GM10847 (cell line): ENCODE data around the gene SLC39A13.

Source experiments
- POLR2A ChIP-seq: IDR thresholded peaks from 2 replicates; pipeline ENCODE4 v1.6.1; 2011; ENCODE audit not compliant: insufficient read length; ENCODE audit errors: extremely low read depth

SLC39A13 gene

GRCh38 chr11:47407746-47408590 lies at the start of gene SLC39A13:
Gene SLC39A13 (plus strand): TSS chr11:47408590. CDS start chr11:47410095, 1,505 bp downstream.
- TF ChIP-seq POLR2A = no peak

DNA sequence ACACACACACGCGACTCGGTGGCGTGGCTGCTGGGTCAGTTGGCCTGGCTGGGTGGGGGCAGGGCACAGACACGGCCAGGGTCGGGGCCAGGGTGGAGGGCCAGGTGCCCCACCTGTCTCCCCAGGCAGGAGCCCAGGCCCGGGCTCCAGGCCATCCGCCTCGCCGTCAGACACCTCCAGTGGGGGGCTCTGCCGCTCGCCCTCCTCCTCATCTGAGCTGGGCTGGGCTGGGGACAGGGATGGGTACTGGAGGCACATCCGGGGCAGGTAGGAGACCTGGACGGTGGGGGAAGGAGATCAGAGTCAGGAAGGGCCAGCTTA lies 49.7 kb upstream of the SLC39A13 start:
- TF ChIP-seq POLR2A = no peak

DNA sequence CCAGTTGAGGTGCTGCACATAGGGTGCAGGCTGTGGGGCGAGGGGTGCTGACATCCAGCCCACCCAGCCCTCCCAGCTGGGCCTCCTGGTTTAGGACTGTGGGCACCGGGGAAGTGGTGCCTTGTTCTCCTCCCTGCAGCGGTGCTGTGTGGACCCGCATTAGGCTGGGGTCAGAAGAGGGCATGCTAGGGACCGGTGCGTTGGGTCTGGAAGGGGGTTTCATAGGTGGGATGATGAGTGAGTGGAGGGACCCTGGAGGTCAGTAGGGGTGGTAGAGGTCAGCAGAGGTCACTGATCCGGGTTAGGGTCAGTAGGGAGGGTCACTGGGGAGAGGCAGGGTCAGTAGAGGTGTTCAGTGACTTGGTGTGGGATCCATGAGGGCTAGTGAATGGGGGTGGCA lies 49.2 kb upstream of the SLC39A13 start:
- no peak for TF ChIP-seq POLR2A

DNA sequence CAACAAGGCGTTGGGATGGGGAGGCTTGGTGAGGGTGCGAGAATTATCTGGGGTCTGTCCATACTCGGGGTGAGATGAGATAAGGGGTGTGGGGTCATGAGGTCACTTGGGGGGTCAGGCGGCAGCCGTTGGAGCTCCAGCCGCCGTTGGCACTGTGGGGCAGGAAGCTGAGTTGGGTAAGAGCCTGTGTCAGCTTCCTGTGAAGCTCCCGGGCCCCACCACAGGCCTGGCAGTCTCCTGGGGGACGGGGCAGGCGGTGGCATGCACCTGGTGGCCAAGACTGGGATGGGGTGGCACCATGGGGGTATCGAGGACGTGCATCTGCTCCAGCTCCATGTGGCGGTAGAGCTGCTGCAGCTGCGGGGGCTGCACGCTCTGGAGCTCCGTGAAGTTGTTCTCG lies 48.8 kb upstream of the SLC39A13 start:
- no peak for TF ChIP-seq POLR2A

DNA sequence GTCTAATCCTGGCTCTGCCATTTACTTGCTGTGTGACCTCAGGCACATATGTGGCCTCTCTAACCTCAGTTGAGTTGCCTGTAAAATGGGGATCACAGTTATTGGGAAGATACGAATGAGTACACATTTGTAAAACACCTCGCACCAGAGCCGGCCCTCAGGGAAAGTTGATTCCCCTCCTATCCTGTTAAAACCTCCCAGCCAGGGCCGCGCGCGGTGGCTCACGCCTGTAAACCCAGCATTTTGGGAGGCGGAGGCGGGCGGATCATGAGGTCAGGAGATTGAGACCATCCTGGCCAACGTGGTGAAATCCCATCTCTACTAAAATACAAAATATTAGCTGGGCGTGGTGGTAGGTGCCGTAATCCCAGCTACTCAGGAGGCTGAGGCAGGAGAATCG lies 48.0 kb upstream of the SLC39A13 start:
- no peak for TF ChIP-seq POLR2A

- TF ChIP-seq POLR2A = no peak
Measured at GRCh38 chr11:47361419-47361818, 47.0 kb upstream of the SLC39A13 start.

- TF ChIP-seq POLR2A = no peak
Measured at GRCh38 chr11:47366020-47366490, 42.3 kb upstream of the SLC39A13 start.

- TF ChIP-seq POLR2A = no peak
Measured at GRCh38 chr11:47369676-47370075, 38.7 kb upstream of the SLC39A13 start.

GRCh38 chr11:47372422-47372821 lies 36.0 kb upstream of the SLC39A13 start:
- no peak for TF ChIP-seq POLR2A

DNA sequence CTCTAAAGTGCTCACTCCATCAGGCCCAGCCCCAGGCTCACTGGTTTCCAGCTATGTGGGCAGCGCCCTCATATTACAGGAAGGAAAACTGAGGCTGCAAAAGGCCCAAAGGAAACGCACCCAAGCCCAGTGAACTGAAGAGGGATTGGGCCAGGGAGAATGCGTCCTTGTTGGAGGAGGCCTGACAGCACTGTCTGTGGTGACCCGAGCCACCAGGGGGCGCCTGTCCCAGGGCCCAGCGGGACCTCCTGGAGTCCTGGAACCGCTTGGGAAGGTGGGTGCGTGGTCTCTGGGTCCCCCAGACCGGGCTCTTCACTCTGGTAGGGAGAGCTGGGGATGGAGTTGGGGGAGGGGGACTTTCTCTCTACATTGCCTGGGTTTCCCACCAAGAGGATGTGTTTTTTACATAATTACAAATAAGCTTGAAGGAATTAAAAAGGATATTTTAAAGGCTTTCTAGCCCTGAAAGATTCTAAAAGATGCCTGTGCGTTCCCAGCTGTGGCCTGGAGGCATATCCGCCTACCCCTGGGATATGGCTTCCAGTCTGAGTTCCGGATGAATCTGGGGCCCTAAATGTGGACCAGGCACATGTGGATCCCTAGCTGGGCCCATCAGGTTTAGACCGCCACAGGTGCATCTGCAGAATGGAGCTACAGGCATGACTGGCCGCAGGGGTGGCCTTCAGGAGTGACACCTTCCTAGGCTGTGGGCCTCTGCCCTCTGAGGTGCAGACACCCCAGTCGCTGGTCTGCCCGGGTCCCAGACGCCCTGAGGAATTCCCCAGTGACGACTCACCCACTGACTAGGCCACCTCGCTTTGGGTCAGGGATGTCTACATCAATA lies 34.3 kb upstream of the SLC39A13 start:
- no peak for TF ChIP-seq POLR2A

DNA sequence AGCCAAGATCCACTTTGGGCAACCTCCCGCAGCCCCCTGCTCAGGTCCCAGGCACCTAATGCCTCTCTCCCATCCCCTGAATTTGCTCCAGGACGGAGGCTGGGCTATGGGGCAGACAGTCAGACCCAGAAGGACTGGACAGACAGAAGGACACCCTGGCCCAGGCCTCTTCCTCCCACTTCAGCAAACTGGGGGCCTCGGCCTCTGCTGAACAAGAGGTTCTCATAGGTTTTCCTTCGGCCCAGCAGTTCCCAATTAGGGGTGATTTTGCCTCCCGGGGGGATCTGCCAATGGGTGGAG lies 33.7 kb upstream of the SLC39A13 start:
- TF ChIP-seq POLR2A = no peak

GRCh38 chr11:47375020-47375419 lies 33.4 kb upstream of the SLC39A13 start:
- TF ChIP-seq POLR2A = no peak

DNA sequence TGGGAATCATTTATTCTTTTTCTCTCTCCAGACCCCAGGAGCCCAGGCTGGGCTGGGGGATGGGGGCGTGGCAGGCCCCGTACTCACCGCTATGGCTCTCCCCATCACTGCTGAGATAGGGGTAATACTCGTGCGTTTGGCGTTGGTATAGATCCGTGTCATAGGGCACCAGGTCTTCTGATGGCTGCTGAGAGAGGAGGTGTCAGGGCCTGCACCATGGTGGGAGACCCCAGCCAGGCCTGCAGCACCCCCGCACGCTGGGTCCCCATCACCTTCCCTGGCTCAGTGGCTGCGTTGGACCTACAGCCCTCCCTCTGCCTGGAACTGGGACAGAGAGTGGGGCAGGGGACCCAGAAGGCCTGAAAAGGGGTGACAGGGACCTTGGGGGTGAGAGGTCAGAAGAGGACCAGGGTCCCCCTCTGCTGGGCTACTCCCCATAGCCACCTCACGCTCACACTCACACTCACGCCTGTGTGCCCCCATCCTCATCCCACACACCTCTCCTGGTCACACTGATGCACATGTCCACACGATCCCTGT lies 32.8 kb upstream of the SLC39A13 start:
- no peak for TF ChIP-seq POLR2A

DNA sequence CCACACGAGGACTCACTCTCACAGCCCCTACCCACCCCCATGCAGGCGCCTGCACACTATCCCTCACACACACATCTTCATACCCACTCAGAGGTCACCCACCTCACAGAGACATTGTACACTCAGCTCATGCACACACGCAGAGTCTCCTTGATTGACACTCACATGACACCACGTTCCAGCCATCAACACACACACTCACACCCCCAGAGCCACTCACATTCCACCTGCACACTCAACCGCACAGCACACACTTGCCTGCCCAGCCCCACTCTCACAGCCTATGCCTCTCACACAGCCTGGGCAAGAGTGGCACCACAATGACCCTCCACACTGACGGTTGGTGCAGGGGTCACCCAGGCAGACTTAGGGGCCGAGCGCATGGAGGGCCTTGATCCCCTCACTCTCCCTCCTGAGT lies 32.3 kb upstream of the SLC39A13 start:
- TF ChIP-seq POLR2A = no peak

DNA sequence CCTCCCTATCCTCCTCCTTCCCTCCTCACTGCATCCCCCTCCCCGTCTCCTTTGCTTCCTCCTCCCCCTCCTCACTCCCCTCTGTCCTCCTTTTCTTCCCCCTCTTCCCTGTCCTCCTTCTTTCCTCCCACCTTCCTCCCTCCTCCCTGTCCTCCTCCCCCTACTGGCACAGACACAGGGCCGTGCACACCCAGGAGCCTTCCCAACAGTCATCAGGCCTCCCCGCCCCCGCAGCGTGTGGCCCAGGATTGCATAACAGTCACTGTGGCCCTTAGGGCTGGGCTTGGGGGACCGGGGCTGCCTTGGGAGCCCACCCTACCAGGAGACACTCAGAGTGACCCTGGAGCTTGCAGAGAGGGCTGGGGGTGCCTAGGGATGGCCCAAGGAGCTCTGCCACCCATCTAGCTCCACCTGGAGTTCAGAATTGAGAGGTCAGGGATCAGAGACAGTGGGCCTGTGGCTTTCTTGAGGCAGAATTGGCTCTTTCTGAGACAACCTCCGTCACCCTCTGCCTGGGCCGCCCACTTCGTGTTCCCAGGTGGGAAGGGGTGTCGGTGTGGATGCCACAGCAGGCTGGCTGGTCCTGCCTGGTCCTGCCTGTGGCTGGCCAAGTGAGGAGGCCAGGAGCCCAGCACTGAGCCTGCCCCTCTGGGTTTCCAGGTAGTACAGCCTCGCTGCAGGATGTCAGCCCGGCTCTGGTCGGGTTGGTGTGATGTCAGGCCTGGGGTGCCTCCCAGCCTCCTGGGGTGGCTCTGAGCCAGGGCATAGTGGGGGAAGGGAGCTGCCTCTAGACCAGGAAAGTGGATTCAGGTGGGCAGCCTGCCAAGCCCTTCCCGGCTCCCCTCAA lies 31.6 kb upstream of the SLC39A13 start:
- no peak for TF ChIP-seq POLR2A
